ENCODE results near the gene ATG12.
"Not testable (repeated sequence)": the region's sequence is repeated elsewhere in the genome, so short reads cannot be mapped to it uniquely, and the experiment has no call there.

ATG12 gene

GRCh38 chr5:115829913-115830312 lies 11.5 kb downstream of the ATG12 start:
- Histone ChIP-seq H3K4me3 (replicated peaks; ENCODE audit: low read depth, low read length) (no peak overlapping the region), H3K27me3 (replicated peaks; ENCODE audit: control insufficient read depth, insufficient read depth, low read length) (no peaks in the 10 kb centered on the region), H3K36me3 (ENCODE audit: control insufficient read depth, insufficient read depth, low read length) (peaks cover 3% of the 10 kb centered on the region)
- no peak for TF ChIP-seq CTCF (IDR thresholded peaks at IDR 0.05; ENCODE audit: insufficient read depth, low read length, poor library complexity, severe bottlenecking)
- DNase-seq (ENCODE audit: extremely low read depth, insufficient read length) = no peak

GRCh38 chr5:115825948-115826347 lies 15.4 kb downstream of the ATG12 start:
- TF ChIP-seq CTCF (IDR thresholded peaks at IDR 0.05; ENCODE audit: insufficient read depth, low read length, poor library complexity, severe bottlenecking) = no peak
- Histone ChIP-seq H3K36me3 (ENCODE audit: control insufficient read depth, insufficient read depth, low read length) (0 out of 2 replicates have a peak, but pooled peaks cover 2% of the 10 kb centered on the region), H3K27me3 (replicated peaks; ENCODE audit: control insufficient read depth, insufficient read depth, low read length) (no peaks in the 10 kb centered on the region), H3K4me3 (replicated peaks; ENCODE audit: low read depth, low read length) (no peak overlapping the region)
- no peak for DNase-seq (ENCODE audit: extremely low read depth, insufficient read length)

GRCh38 chr5:115824983-115825382 lies 16.4 kb downstream of the ATG12 start:
- H3K27me3 ChIP-seq (replicated peaks; ENCODE audit: control insufficient read depth, insufficient read depth, low read length); H3K36me3 ChIP-seq (ENCODE audit: control insufficient read depth, insufficient read depth, low read length); DNase-seq (ENCODE audit: extremely low read depth, insufficient read length); H3K4me3 ChIP-seq (replicated peaks; ENCODE audit: low read depth, low read length): not testable (repeated sequence)

- TF ChIP-seq CTCF (IDR thresholded peaks at IDR 0.05; ENCODE audit: insufficient read depth, low read length, poor library complexity, severe bottlenecking) = no peak
- no peak for DNase-seq (ENCODE audit: extremely low read depth, insufficient read length)
- Histone ChIP-seq H3K4me3 (replicated peaks; ENCODE audit: low read depth, low read length) (no peak overlapping the region), H3K27me3 (replicated peaks; ENCODE audit: control insufficient read depth, insufficient read depth, low read length) (peaks cover 3% of the 10 kb centered on the region; the same call in 1 of the 2 replicates), H3K36me3 (ENCODE audit: control insufficient read depth, insufficient read depth, low read length) (no peaks in the 10 kb centered on the region)
These were observed 20.5 kb downstream of the ATG12 start for GRCh38 chr5:115820846-115821245.

GRCh38 chr5:115818821-115819220 lies 22.5 kb downstream of the ATG12 start:
- no peak for DNase-seq (ENCODE audit: extremely low read depth, insufficient read length)
- no peak overlapping the region for H3K4me3 ChIP-seq (replicated peaks; ENCODE audit: low read depth, low read length)
- peaks cover 3% of the 10 kb centered on the region; the same call in 1 of the 2 replicates for H3K27me3 ChIP-seq (replicated peaks; ENCODE audit: control insufficient read depth, insufficient read depth, low read length)
- no peaks in the 10 kb centered on the region for H3K36me3 ChIP-seq (ENCODE audit: control insufficient read depth, insufficient read depth, low read length)
- TF ChIP-seq CTCF (IDR thresholded peaks at IDR 0.05; ENCODE audit: insufficient read depth, low read length, poor library complexity, severe bottlenecking) = no peak

GRCh38 chr5:115817386-115817785 lies 24.0 kb downstream of the ATG12 start:
- no peak for DNase-seq (ENCODE audit: extremely low read depth, insufficient read length)
- peaks cover 3% of the 10 kb centered on the region; the same call in 1 of the 2 replicates for H3K27me3 ChIP-seq (replicated peaks; ENCODE audit: control insufficient read depth, insufficient read depth, low read length)
- H3K36me3 ChIP-seq (ENCODE audit: control insufficient read depth, insufficient read depth, low read length) = no peaks in the 10 kb centered on the region
- no peak for TF ChIP-seq CTCF (IDR thresholded peaks at IDR 0.05; ENCODE audit: insufficient read depth, low read length, poor library complexity, severe bottlenecking)
- H3K4me3 ChIP-seq (replicated peaks; ENCODE audit: low read depth, low read length) = no peak overlapping the region

All from GM06990 (cell line).